K562 (cell line): ENCODE data around the gene TEAD3. TPM values are rescaled to one million over a fixed set of nuclear protein-coding genes. Genes with fewer than 3 reads are reported as not detected.

Experiments used
- ATAC-seq: fragments of 200-7000 bp; cut with Tn5 transposase; 3 replicates; pipeline ENCODE4 v1.9.1; 2020; ENCODE audit warnings: moderate library complexity
- BruUV-seq: library from RNA; stranded (reverse); fragments of 400-500 nt; replicated peaks from 2 replicates; lab custom pipeline; 2021; lab: Mats Ljungman, UMichigan
- CTCF ChIA-PET: fragments of 300-600 bp; formaldehyde crosslinking; extraction: SDS; loops from one replicate; lab custom pipeline; 2021; ENCODE audit warnings: low intra/inter-chr PET ratio; lab: Yijun Ruan, JAX
- POLR2A ChIA-PET: fragments of 300-600, 350-650 bp; sonication (Branson Sonifier 250); formaldehyde crosslinking; extraction: SDS; loops from one replicate; lab custom pipeline; 2021; ENCODE audit warnings: antibody characterized with exemption, inconsistent platforms; lab: Yijun Ruan, JAX
- DNase-seq, 4 experiments: peaks; one replicate each; pipeline versions ENCODE4 v3.0.0 to v3.0.0-alpha.2; 2011 to 2018; ENCODE audit warnings: low spot score in 3 of 4, mixed read lengths in 3 of 4; ENCODE audit errors: extremely low read depth in 1 of 4
- FAIRE-seq: peaks from 2 replicates; lab custom pipeline; 2011; peaks lifted over from hg19 to GRCh38; lab: Jason Lieb, UNC
- H2AFZ ChIP-seq: 2 replicates; pipeline ENCODE4 v1.6.0; 2011; ENCODE audit warnings: low read depth, low read length, control low read depth, inconsistent platforms
- H3K27ac ChIP-seq: fragments of 200-600 bp; 3 replicates; pipeline ENCODE4 v1.8.0; 2011; ENCODE audit warnings: low read depth, mild to moderate bottlenecking, control low read depth, inconsistent platforms, low read length, moderate library complexity, mixed read lengths; ENCODE audit errors: extremely low read depth
- H3K27me3 ChIP-seq, 2 experiments: fragments of 300-600 bp in 1 of 2; 2 replicates in 1 of 2; 3 replicates in 1 of 2; pipeline versions ENCODE4 v1.6.0 to v1.8.0; 2011; ENCODE audit warnings: inconsistent platforms in 2 of 2, low read length in 2 of 2, mild to moderate bottlenecking in 1 of 2, mixed read lengths in 1 of 2, moderate library complexity in 1 of 2; ENCODE audit not compliant: control insufficient read depth in 2 of 2, insufficient read depth in 2 of 2
- H3K36me3 ChIP-seq: fragments of 300-600 bp; 3 replicates; pipeline ENCODE4 v1.8.0; 2011; ENCODE audit warnings: mild to moderate bottlenecking, low read length, inconsistent platforms; ENCODE audit not compliant: control insufficient read depth, insufficient read depth
- H3K4me1 ChIP-seq, 2 experiments: fragments of 200-600 bp in 1 of 2; replicated peaks in 1 of 2; 2 replicates in 1 of 2; 3 replicates in 1 of 2; pipeline versions ENCODE4 v1.5.1 to v1.8.0; 2011; ENCODE audit warnings: inconsistent platforms in 2 of 2, low read length in 2 of 2, mild to moderate bottlenecking in 1 of 2, mixed read lengths in 1 of 2, moderate library complexity in 1 of 2; ENCODE audit not compliant: control insufficient read depth in 2 of 2, insufficient read depth in 2 of 2
- H3K4me2 ChIP-seq: 2 replicates; pipeline ENCODE4 v1.6.1; 2011; ENCODE audit warnings: low read length, control low read depth, inconsistent platforms, mixed read lengths; ENCODE audit not compliant: insufficient read depth
- H3K4me3 ChIP-seq: fragments of 200-600 bp; sonication (generic), shearing (Covaris generic); 2 replicates; pipeline ENCODE4 v1.5.1; 2016; ENCODE audit warnings: control low read depth, inconsistent platforms
- H3K79me2 ChIP-seq: fragments of 200-600 bp; 3 replicates; pipeline ENCODE4 v1.8.0; 2011; ENCODE audit warnings: low read length, inconsistent platforms; ENCODE audit not compliant: control insufficient read depth, insufficient read depth
- H3K9ac ChIP-seq, 2 experiments: 2 replicates each; pipeline versions ENCODE4 v1.6.0 to v1.6.1; 2011; ENCODE audit warnings: low read depth in 2 of 2, low read length in 2 of 2, control low read depth in 1 of 2, inconsistent platforms in 1 of 2, mild to moderate bottlenecking in 1 of 2, mixed read lengths in 1 of 2; ENCODE audit not compliant: insufficient read depth in 1 of 2
- H3K9me1 ChIP-seq: one replicate; pipeline ENCODE4 v1.6.0; 2011; ENCODE audit warnings: inconsistent platforms, mild to moderate bottlenecking, low read length, moderate library complexity; ENCODE audit not compliant: control insufficient read depth, insufficient read depth
- H3K9me3 ChIP-seq: replicated peaks from 2 replicates; pipeline ENCODE4 v1.5.1; 2011; ENCODE audit warnings: low read depth, low read length, inconsistent platforms; ENCODE audit not compliant: control insufficient read depth, insufficient read depth
- H4K20me1 ChIP-seq: replicated peaks from 2 replicates; pipeline ENCODE4 v1.6.1; 2011; ENCODE audit warnings: low read length, inconsistent platforms, mixed read lengths; ENCODE audit not compliant: control insufficient read depth, insufficient read depth
- ADNP ChIP-seq: fragments of 200-800 bp; sonication (Bioruptor generic); IDR thresholded peaks from 2 replicates; pipeline ENCODE4 v1.6.1; 2016; ENCODE audit warnings: missing genetic modification characterization, missing compliant biosample characterization
- BCOR ChIP-seq: fragments of 450-650 bp; IDR thresholded peaks from 2 replicates; pipeline ENCODE4 v1.6.1; 2016
- CBX1 ChIP-seq: sonication (generic); IDR thresholded peaks from 2 replicates; pipeline ENCODE4 v1.6.1; 2016; ENCODE audit warnings: antibody characterized with exemption, low read depth, mild to moderate bottlenecking
- CREB1 ChIP-seq, 2 experiments: sonication (generic) in 1 of 2; formaldehyde crosslinking in 1 of 2; IDR thresholded peaks; 2 replicates each; pipeline versions ENCODE4 v1.6.1 to v1.8.0; 2012 to 2022; ENCODE audit warnings: inconsistent platforms in 1 of 2, mild to moderate bottlenecking in 1 of 2, missing genetic modification reagents in 1 of 2, moderate library complexity in 1 of 2
- HDAC2 ChIP-seq: fragments of 450-650 bp; IDR thresholded peaks from 2 replicates; pipeline ENCODE4 v1.6.1; 2016; ENCODE audit warnings: mild to moderate bottlenecking
- KDM1A ChIP-seq, 2 experiments: fragments of 450-650 bp; IDR thresholded peaks; 2 replicates each; pipeline ENCODE4 v1.6.1; 2016; ENCODE audit warnings: mild to moderate bottlenecking in 2 of 2
- MYNN ChIP-seq, 2 experiments: sonication (generic); formaldehyde crosslinking in 1 of 2; IDR thresholded peaks; 2 replicates each; pipeline versions ENCODE4 v1.5.0 to v1.6.1; 2016 to 2020; ENCODE audit warnings: antibody characterized with exemption in 1 of 2, missing genetic modification reagents in 1 of 2
- RBM17 ChIP-seq: fragments of 200-400 bp; formaldehyde crosslinking; IDR thresholded peaks from 2 replicates; pipeline ENCODE4 v1.6.1; 2017; ENCODE audit warnings: low read depth, mild to moderate bottlenecking, low read length, borderline replicate concordance
- RBM25 ChIP-seq: fragments of 200-400 bp; formaldehyde crosslinking; IDR thresholded peaks from 2 replicates; pipeline ENCODE4 v1.6.1; 2018; ENCODE audit warnings: low read length, low read depth, moderate library complexity; ENCODE audit not compliant: severe bottlenecking
- RCOR1 ChIP-seq, 2 experiments: IDR thresholded peaks; 2 replicates each; pipeline ENCODE4 v1.6.1; 2012; ENCODE audit warnings: low read depth in 2 of 2, low read length in 2 of 2, borderline replicate concordance in 1 of 2, improper control_type of control experiment in 1 of 2
- SMARCA5 ChIP-seq: fragments of 450-650 bp; IDR thresholded peaks from 2 replicates; pipeline ENCODE4 v1.6.1; 2016
- TFAP4 ChIP-seq: sonication (generic); formaldehyde crosslinking; IDR thresholded peaks from 2 replicates; pipeline ENCODE4 v1.8.0; 2022; ENCODE audit warnings: missing genetic modification reagents, mild to moderate bottlenecking, moderate library complexity, borderline replicate concordance
- ZFP36 ChIP-seq: fragments of 150-350 bp; IDR thresholded peaks from 2 replicates; pipeline ENCODE4 v1.6.1; 2018; ENCODE audit warnings: low read length, low read depth; ENCODE audit not compliant: partially characterized antibody
- ZKSCAN1 ChIP-seq: fragments of 150-350 bp; IDR thresholded peaks from 2 replicates; pipeline ENCODE4 v1.6.1; 2016; ENCODE audit warnings: low read depth, low read length
- ZNF121 ChIP-seq: sonication (generic); formaldehyde crosslinking; conservative IDR thresholded peaks from 2 replicates; pipeline ENCODE4 v1.8.0; 2022; ENCODE audit warnings: missing genetic modification reagents
- WGBS: fragments of 100-300 bp; shearing (Covaris generic); methylation state at CpG from one replicate; pipeline ENCODE4 v1.1.6; 2016; ENCODE audit warnings: low coverage, mixed read lengths; ENCODE audit not compliant: insufficient coverage; ENCODE audit errors: missing lambda C conversion rate; 5-methylcytosine and 5-hydroxymethylcytosine counted together
- in situ Hi-C: fragments of 300-500 bp; cut with MboI; formaldehyde crosslinking; loops from 4 replicates; pipeline ENCODE4 v1.15.0; 2018; ENCODE audit warnings: inconsistent platforms, mixed read lengths
- intact Hi-C: fragments of 100-400 bp; cut with micrococcal nuclease; formaldehyde crosslinking; loops from 2 replicates; pipeline ENCODE4 v1.14.2; 2022
- polyA plus RNA-seq, 8 experiments: library from polyadenylated mRNA; depleted of rRNA in 4 of 8; stranded (reverse) in 5 of 8; unstranded in 3 of 8; fragments of >200 nt; fragmentation: Nextera tagmentation in 2 of 8; fragmentation: Illumina TruSeq in 1 of 8; extraction: Ambion mirVana in 2 of 8; extraction: Trizol in 1 of 8; gene quantifications; 2 replicates each; pipeline versions ENCODE4 v1.2.1 to v1.2.3, GENCODE V29; 2011 to 2014; ENCODE audit warnings: inconsistent platforms in 1 of 8, missing spikeins in 1 of 8
- total RNA-seq, 7 experiments: library from RNA; depleted of rRNA in 6 of 7; stranded (reverse); fragments of >200 nt in 6 of 7; fragmentation: Illumina TruSeq in 2 of 7; extraction: Trizol in 2 of 7; gene quantifications; 2 replicates each; pipeline versions ENCODE4 v1.2.1 to v1.2.3, GENCODE V29; 2011 to 2021; ENCODE audit warnings: low replicate concordance in 1 of 7

TEAD3 gene
- total and polyA plus RNA-seq, 9 of the 15 experiments (the other 6 are each of a cell fraction or from before 2014, with no cell fraction given) = 0.63 to 13.2 (median 3.3) TPM

DNA sequence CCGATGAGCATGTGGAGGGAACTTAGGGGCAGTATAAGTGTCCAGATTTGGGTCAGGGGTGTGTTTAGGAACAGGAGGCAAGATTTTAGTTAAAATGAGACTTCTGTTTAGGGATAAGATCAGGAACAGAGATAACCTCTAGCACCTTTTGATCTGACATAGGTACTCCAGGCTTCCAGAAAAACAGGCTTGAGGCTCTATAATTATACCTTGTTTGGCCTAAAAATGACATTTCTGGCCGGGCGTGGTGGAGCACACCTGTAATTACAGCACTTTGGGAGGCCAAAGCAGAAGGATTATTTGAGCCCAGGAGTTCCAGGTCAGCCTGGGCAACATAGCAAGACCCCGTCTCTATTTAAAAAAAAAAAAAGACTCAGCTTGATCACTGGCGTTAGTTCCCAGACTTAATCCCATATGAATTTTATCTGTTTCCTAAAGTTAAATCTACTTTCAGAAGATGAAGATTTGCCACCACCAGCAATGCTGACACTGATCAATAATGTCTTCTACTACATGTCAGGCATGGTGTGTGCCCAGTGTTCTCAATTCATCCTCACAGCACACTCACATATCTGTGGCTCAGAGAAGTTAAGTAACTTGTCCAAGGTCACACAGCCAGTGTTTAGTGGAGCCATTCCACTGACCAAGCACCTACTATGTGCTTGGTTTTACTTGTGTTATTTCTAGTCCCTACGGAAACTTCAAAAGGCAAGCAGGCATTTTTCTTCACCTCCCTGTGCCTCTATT is 21.9 kb upstream of the TEAD3 start:
- ChIA-PET CTCF (interaction anchor here (0.7 kb wide), 1 partner anchor 220 kb away, joined by 4 read pairs; no protein-coding TSS in a partner anchor), POLR2A (interaction anchor here (2.2 kb wide), 1 partner anchor 218 kb away, joined by 6 read pairs; the partner anchor contains the start of gene ARMC12)
- no peaks in the 10 kb centered on the region for H4K20me1 ChIP-seq
- BruUV-seq = no TSS peak
- peaks cover 0 to 3% of the 10 kb centered on the region in 2 experiments; a peak in 2 of 5 replicates for H3K4me1 ChIP-seq
- intact Hi-C loops (no loop called here), in situ Hi-C loops (no loop called here)
- WGBS = 23% methylated on average over 6 of the region's 6 CpGs
- H3K4me2 ChIP-seq = no peak overlapping the region
- H3K9me3 ChIP-seq = no peaks in the 10 kb centered on the region
- H3K27me3 ChIP-seq = peaks cover 16 to 30% of the 10 kb centered on the region in 2 experiments
- TF ChIP-seq MYNN (IDR thresholded peaks at IDR 0.05) (no peak), MYNN (CRISPR knock-in tag; IDR thresholded peaks at IDR 0.05) (no peak), HDAC2 (peak; percentile 63; the same call in 1 of the 2 replicates), CBX1 (peak; percentile 55; the same call in 1 of the 2 replicates), RBM17 (no peak), RCOR1 (IDR thresholded peaks at IDR 0.05; ENCODE audit: borderline replicate concordance in 1 of 2, low read depth in 2 of 2, low read length in 2 of 2) (peak in 1 of 2 experiments; percentile 56; a peak in 1 of 4 replicates), ZKSCAN1 (peak; percentile 89), ADNP (tag) (peak; percentile 64), TFAP4 (CRISPR knock-in tag) (no peak), KDM1A (IDR thresholded peaks at IDR 0.05) (peak; percentile 57 to 84; a peak in 3 of 4 replicates), ZNF121 (peak; percentile 76), SMARCA5 (peak; percentile 70; the same call in 1 of the 2 replicates), ZFP36 (peak; percentile 71), RBM25 (peak; percentile 90), CREB1 (IDR thresholded peaks at IDR 0.05) (no peak), CREB1 (CRISPR knock-in tag; IDR thresholded peaks at IDR 0.05) (no peak), BCOR (peak; percentile 94)
- FAIRE-seq (peak; percentile 55), ATAC-seq (no peak), DNase-seq (no peak)
- H3K79me2 ChIP-seq = no peaks in the 10 kb centered on the region
- H2AFZ ChIP-seq = no peak overlapping the region
- no peak overlapping the region for H3K9ac ChIP-seq
- H3K4me3 ChIP-seq = no peak overlapping the region
- no peaks in the 10 kb centered on the region for H3K36me3 ChIP-seq
- H3K27ac ChIP-seq = no peak overlapping the region
- H3K9me1 ChIP-seq = no peaks in the 10 kb centered on the region
